ENCODE results near the gene SNX2.
"Not testable (repeated sequence)": the region's sequence is repeated elsewhere in the genome, so short reads cannot be mapped to it uniquely, and the experiment has no call there.

Gene SNX2

GRCh38 chr5:122849771-122850170 lies 74.9 kb downstream of the SNX2 start:
- Histone ChIP-seq H3K36me3 (ENCODE audit: control insufficient read depth, insufficient read depth, low read length) (no peaks in the 10 kb centered on the region), H3K27me3 (replicated peaks; ENCODE audit: control insufficient read depth, insufficient read depth, low read length) (no peaks in the 10 kb centered on the region)
- TF ChIP-seq, protein P1, sequence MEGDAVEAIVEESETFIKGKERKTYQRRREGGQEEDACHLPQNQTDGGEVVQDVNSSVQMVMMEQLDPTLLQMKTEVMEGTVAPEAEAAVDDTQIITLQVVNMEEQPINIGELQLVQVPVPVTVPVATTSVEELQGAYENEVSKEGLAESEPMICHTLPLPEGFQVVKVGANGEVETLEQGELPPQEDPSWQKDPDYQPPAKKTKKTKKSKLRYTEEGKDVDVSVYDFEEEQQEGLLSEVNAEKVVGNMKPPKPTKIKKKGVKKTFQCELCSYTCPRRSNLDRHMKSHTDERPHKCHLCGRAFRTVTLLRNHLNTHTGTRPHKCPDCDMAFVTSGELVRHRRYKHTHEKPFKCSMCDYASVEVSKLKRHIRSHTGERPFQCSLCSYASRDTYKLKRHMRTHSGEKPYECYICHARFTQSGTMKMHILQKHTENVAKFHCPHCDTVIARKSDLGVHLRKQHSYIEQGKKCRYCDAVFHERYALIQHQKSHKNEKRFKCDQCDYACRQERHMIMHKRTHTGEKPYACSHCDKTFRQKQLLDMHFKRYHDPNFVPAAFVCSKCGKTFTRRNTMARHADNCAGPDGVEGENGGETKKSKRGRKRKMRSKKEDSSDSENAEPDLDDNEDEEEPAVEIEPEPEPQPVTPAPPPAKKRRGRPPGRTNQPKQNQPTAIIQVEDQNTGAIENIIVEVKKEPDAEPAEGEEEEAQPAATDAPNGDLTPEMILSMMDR (IDR thresholded peaks at IDR 0.05; ENCODE audit: insufficient read depth, low read length, poor library complexity, severe bottlenecking), result no peak

DNA sequence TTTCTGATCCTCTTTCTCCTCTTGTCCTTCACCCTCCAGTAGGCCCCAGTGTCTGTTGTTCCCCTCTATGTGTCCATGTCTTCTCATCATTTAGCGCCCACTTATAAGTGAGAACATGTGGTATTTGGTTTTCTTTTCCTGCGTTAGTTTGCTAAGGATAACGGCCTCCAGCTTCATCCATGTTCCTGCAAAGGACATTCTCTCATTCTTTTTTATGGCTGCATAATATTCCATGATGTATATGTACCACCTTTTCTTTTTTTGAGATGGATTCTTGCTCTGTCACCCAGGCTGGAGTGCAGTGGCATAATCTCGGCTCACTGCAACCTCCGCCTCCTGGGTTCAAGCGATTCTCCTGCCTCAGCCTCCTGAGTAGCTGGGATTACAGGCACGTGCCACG lies 82.7 kb downstream of the SNX2 start:
- not testable (repeated sequence) for DNase-seq (ENCODE audit: extremely low read depth, insufficient read length); H3K4me3 ChIP-seq (replicated peaks; ENCODE audit: low read depth, low read length); H3K36me3 ChIP-seq (ENCODE audit: control insufficient read depth, insufficient read depth, low read length); H3K27me3 ChIP-seq (replicated peaks; ENCODE audit: control insufficient read depth, insufficient read depth, low read length)

More at GRCh38 chr5:122849771-122850170, 74.9 kb downstream of the SNX2 start:
- DNase-seq (ENCODE audit: extremely low read depth, insufficient read length), result no peak
- H3K4me3 ChIP-seq (replicated peaks; ENCODE audit: low read depth, low read length), result no peak overlapping the region

DNA sequence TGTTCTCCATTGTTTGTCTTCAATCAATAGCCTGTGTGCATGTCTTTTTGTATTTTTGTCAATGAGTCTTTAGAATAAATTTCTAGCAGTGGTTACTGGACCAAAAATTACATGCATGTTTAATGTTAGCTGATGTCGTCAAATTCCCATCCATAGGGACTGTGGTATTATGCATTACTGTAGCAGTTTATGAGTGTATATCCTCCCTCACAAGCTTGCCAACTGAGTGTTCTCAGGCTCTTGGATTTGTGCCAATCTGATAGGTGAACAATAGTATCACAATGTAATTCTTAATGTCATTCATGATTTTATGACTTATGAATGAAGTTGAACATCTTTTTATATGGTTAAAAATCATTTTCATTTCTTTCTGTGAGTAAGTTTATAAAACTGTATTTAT lies 83.6 kb downstream of the SNX2 start:
- DNase-seq (ENCODE audit: extremely low read depth, insufficient read length), result no peak
- H3K4me3 ChIP-seq (replicated peaks; ENCODE audit: low read depth, low read length), result no peak overlapping the region
- no peaks in the 10 kb centered on the region; the same call in 1 of the 2 replicates for H3K27me3 ChIP-seq (replicated peaks; ENCODE audit: control insufficient read depth, insufficient read depth, low read length)
- no peaks in the 10 kb centered on the region for H3K36me3 ChIP-seq (ENCODE audit: control insufficient read depth, insufficient read depth, low read length)
- TF ChIP-seq, protein P1 (IDR thresholded peaks at IDR 0.05; ENCODE audit: insufficient read depth, low read length, poor library complexity, severe bottlenecking), result no peak

DNA sequence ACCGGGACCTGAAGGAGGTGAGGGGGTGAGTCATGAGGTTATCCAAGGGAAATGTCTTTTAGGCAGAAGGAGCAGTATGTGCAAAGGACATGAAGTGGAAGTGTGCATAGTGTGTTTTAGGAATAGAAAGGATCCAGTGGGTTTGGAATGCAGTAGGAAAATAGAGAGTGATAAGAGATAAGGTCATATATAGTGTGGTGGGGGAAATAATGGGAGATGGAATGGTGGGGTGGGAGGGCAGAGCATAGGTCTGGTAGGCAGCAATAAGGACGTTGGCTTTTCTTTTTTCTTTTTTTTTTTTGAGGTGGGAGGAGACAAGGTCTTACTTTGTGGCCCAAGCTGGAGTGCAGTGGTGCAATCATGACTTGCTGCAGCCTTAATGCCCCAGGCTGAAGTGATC lies 88.4 kb downstream of the SNX2 start:
- no peak overlapping the region for H3K4me3 ChIP-seq (replicated peaks; ENCODE audit: low read depth, low read length)
- no peaks in the 10 kb centered on the region for H3K36me3 ChIP-seq (ENCODE audit: control insufficient read depth, insufficient read depth, low read length)
- TF ChIP-seq, protein P1 (IDR thresholded peaks at IDR 0.05; ENCODE audit: insufficient read depth, low read length, poor library complexity, severe bottlenecking), result no peak
- no peaks in the 10 kb centered on the region; the same call in 1 of the 2 replicates for H3K27me3 ChIP-seq (replicated peaks; ENCODE audit: control insufficient read depth, insufficient read depth, low read length)
- DNase-seq (ENCODE audit: extremely low read depth, insufficient read length), result no peak

DNA sequence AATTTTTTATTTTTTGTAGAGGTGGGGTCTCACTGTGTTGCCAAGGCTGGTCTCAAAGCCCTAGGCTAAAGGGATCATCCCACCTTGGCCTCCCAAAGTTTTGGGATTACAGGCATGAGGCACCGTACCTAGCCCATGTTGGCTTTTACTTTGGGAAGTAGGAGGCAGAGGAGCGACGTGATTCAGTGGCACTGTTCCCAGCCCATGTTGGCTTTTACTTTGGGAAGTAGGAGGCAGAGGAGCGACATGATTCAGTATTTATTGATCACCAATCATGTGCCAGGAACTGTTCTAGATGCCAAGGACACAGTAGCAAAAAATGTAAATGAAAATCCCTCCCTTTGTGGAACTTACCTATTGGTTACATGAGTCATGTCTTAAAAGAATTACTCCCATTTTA lies 88.8 kb downstream of the SNX2 start:
- no peak for DNase-seq (ENCODE audit: extremely low read depth, insufficient read length)
- no peaks in the 10 kb centered on the region for H3K36me3 ChIP-seq (ENCODE audit: control insufficient read depth, insufficient read depth, low read length)
- no peak overlapping the region for H3K4me3 ChIP-seq (replicated peaks; ENCODE audit: low read depth, low read length)
- TF ChIP-seq, protein P1 (IDR thresholded peaks at IDR 0.05; ENCODE audit: insufficient read depth, low read length, poor library complexity, severe bottlenecking), result no peak
- no peaks in the 10 kb centered on the region; the same call in 1 of the 2 replicates for H3K27me3 ChIP-seq (replicated peaks; ENCODE audit: control insufficient read depth, insufficient read depth, low read length)

GRCh38 chr5:122864400-122864799 lies 89.5 kb downstream of the SNX2 start:
- Histone ChIP-seq H3K27me3 (replicated peaks; ENCODE audit: control insufficient read depth, insufficient read depth, low read length) (no peaks in the 10 kb centered on the region; the same call in 1 of the 2 replicates), H3K4me3 (replicated peaks; ENCODE audit: low read depth, low read length) (no peak overlapping the region), H3K36me3 (ENCODE audit: control insufficient read depth, insufficient read depth, low read length) (no peaks in the 10 kb centered on the region)
- TF ChIP-seq, protein P1 (IDR thresholded peaks at IDR 0.05; ENCODE audit: insufficient read depth, low read length, poor library complexity, severe bottlenecking), result no peak
- DNase-seq (ENCODE audit: extremely low read depth, insufficient read length), result no peak

Measured in GM06990 (cell line).